IPS DF 6.9 (cell line): Measurements from ENCODE around the gene CARMIL3.
"Not testable (repeated sequence)": the region's sequence is repeated elsewhere in the genome, so short reads cannot be mapped to it uniquely, and the experiment has no call there.

ENCODE experiments used
- DNase-seq: peaks from one replicate; pipeline ENCODE4 v3.0.0-alpha.2; 2013; ENCODE audit warnings: low read depth, low spot score
- H3K27ac ChIP-seq: one replicate; pipeline ENCODE4 v1.5.1; 2013; ENCODE audit warnings: low read length, control low read depth
- H3K27me3 ChIP-seq: 2 replicates; pipeline ENCODE4 v1.6.1; 2013; ENCODE audit warnings: mild to moderate bottlenecking, low read length; ENCODE audit not compliant: control insufficient read depth, insufficient read depth
- H3K36me3 ChIP-seq: 2 replicates; pipeline ENCODE4 v1.6.1; 2013; ENCODE audit warnings: low read length; ENCODE audit not compliant: control insufficient read depth, insufficient read depth
- H3K4me1 ChIP-seq: 2 replicates; pipeline ENCODE4 v1.6.1; 2013; ENCODE audit warnings: low read length; ENCODE audit not compliant: control insufficient read depth, insufficient read depth
- H3K4me3 ChIP-seq: 2 replicates; pipeline ENCODE4 v1.5.1; 2013; ENCODE audit warnings: mild to moderate bottlenecking, low read length
- H3K9me3 ChIP-seq: 2 replicates; pipeline ENCODE4 v1.6.1; 2013; ENCODE audit warnings: low read length, inconsistent platforms; ENCODE audit not compliant: control insufficient read depth, insufficient read depth
- WGBS: extraction: QIAGEN DNeasy Blood & Tissue Kit; methylation state at CpG from one replicate; pipeline ENCODE4 v1.1.7; 2013; ENCODE audit warnings: mixed read lengths, missing lambda C conversion rate; ENCODE audit not compliant: insufficient read length, insufficient coverage; 5-methylcytosine and 5-hydroxymethylcytosine counted together

CARMIL3 gene

GRCh38 chr14:24024939-24025418 is 26.8 kb upstream of the CARMIL3 start:
- H3K4me3 ChIP-seq, DNase-seq, H3K9me3 ChIP-seq, H3K27ac ChIP-seq, H3K4me1 ChIP-seq, H3K36me3 ChIP-seq, H3K27me3 ChIP-seq: not testable (repeated sequence)
- no CpG with 5 or more reads among the region's 3 CpGs for WGBS

DNA sequence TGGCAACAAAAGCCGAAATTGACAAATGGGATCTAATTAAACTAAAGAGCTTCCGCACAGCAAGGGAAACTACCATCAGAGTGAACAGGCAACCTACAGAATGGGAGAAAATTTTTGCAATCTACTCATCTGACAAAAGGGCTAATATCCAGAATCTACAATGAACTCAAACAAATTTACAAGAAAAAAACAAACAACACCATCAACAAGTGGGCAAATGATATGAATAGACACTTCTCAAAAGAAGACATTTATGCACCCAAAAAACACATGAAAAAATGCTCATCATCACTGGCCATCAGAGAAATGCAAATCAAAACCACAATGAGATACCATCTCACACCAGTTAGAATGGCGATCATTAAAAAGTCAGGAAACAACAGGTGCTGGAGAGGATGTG is 22.1 kb upstream of the CARMIL3 start:
- H3K27me3 ChIP-seq, H3K9me3 ChIP-seq, H3K36me3 ChIP-seq, H3K27ac ChIP-seq, H3K4me3 ChIP-seq, H3K4me1 ChIP-seq, DNase-seq: not testable (repeated sequence)
- no CpG with 5 or more reads among the region's 3 CpGs for WGBS

DNA sequence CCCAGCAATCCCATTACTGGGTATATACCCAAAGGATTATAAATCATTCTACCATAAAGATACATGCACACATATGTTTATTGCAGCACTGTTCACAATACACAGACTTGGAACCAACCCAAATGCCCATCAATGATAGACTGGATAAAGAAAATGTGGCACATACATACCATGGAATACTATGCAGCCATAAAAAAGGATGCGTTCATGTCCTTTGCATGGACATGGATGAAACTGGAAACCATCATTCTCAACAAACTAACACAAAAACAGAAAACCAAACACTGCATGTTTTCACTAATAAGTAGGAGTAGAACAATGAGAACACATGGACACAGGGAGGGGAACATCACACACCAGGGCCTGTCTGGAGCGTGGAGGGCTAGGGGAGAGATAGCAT is 20.5 kb upstream of the CARMIL3 start:
- not testable (repeated sequence) for H3K9me3 ChIP-seq, H3K36me3 ChIP-seq, DNase-seq, H3K27me3 ChIP-seq, H3K4me1 ChIP-seq, H3K27ac ChIP-seq, H3K4me3 ChIP-seq
- WGBS = no CpG with 5 or more reads among the region's 2 CpGs

DNA sequence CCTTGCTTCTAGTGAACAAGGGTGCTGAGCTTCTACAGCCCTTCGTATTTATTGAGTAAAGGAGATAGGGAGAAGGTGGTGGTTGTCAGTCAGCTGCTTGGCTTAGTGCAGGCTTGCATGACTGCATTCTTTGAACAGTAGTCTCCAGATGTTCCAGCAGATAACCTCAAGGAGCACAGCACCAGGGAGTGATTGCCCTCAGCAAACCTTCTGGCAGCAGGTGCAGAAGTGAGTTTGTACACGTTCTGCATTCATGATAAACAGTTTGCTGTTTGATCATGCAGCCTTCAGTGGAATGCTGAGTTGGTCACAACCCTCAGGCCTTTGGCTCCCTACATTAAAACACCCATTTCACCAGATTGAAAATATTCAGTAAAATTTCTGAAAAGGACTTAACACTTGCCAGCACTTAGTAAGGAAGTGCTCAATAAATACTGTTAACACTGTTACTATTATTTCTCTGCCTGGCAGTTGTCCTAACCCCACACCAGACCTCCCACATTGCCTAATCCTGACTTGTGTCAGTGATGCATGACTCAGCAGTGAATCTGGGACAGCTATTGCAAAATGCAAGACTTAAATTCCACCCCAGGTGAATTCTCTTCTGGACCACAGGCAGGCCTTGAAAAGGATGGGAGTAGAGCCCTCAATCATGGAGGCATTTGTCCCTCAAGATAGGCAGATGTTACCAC is 18.9 kb upstream of the CARMIL3 start:
- H3K4me1 ChIP-seq = 0 out of 2 replicates have a peak, but pooled peaks cover 3% of the 10 kb centered on the region
- H3K27me3 ChIP-seq = no peaks in the 10 kb centered on the region
- no peaks in the 10 kb centered on the region for H3K36me3 ChIP-seq
- no peak overlapping the region for H3K27ac ChIP-seq
- DNase-seq = no peak
- no peaks in the 10 kb centered on the region for H3K9me3 ChIP-seq
- no peak overlapping the region for H3K4me3 ChIP-seq
- no CpG with 5 or more reads among the region's 2 CpGs for WGBS

DNA sequence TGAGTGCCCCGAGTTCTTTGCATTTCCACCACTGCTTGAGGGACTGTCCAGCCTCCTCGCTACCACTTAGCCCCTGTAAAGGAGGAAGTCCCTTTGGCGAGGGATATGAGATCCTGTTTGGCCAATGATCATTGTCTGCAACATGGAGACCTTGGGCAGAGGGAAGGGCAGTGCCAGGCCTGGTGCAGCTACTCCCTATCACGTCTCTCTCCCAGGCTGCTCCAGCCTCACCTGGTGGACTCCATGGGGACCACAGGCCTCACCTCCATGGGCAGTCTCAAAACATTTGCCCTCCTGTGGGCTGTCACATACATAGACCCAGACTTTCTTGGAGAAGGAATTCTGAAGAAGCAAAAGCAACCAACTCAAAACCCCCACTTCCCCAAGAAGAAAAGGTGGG is 16.0 kb upstream of the CARMIL3 start:
- H3K27ac ChIP-seq = not testable (repeated sequence)
- WGBS = no CpG with 5 or more reads among the region's 4 CpGs

GRCh38 chr14:24036169-24036962 is 15.4 kb upstream of the CARMIL3 start:
- Histone ChIP-seq H3K4me3 (peak overlapping the region; percentile 40; the same call in 1 of the 2 replicates), H3K27ac (no peak overlapping the region), H3K27me3 (no peaks in the 10 kb centered on the region), H3K9me3 (no peaks in the 10 kb centered on the region), H3K4me1 (0 out of 2 replicates have a peak, but pooled peaks cover 3% of the 10 kb centered on the region), H3K36me3 (no peaks in the 10 kb centered on the region)
- no peak for DNase-seq
- WGBS = no CpG with 5 or more reads among the region's 50 CpGs

More for the DNA sequence above, 16.0 kb upstream of the CARMIL3 start:
- H3K9me3 ChIP-seq, H3K4me1 ChIP-seq, H3K36me3 ChIP-seq, H3K27me3 ChIP-seq, DNase-seq: not testable (repeated sequence)
- H3K4me3 ChIP-seq = peak overlapping the region; percentile 40; the same call in 1 of the 2 replicates

DNA sequence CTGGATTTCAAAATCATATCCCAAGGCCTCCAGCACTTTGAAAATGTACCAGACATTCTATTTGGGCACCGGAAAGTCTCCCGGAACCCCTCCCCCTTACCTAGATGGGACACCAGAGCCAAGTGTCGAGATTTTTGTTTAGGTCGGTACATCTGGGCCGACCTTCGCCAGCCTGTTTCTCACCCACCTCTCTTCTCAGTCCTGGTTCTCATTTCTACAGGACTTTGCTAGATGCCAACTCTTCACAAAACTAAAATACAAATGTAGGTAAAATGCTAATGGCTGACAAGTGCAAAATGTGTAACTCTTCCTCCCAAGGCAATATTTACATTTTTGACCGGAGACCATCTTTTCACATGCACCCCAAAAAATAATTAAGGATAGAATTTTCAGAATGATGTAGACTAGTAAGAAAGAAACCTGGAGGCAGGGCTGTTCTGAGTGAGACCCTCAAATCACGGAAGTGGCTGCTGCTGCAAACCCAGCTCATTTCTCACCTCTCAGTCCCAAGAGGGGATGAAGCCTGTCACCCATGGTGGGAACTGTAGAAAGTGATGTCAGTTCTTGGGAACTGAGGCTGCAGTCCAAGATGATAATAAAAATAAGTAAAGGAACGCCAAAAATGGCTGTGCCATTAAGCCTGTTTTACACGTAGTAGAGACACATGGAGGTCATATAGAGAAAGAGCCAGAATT is 14.7 kb upstream of the CARMIL3 start:
- not testable (repeated sequence) for H3K4me1 ChIP-seq, H3K9me3 ChIP-seq, DNase-seq, H3K27me3 ChIP-seq, H3K36me3 ChIP-seq, H3K27ac ChIP-seq, H3K4me3 ChIP-seq
- WGBS = no CpG with 5 or more reads among the region's 10 CpGs

GRCh38 chr14:24037658-24038037 is 14.2 kb upstream of the CARMIL3 start:
- Histone ChIP-seq H3K36me3 (no peaks in the 10 kb centered on the region), H3K27me3 (no peaks in the 10 kb centered on the region), H3K4me3 (no peak overlapping the region), H3K9me3 (no peaks in the 10 kb centered on the region), H3K4me1 (0 out of 2 replicates have a peak, but pooled peaks cover 3% of the 10 kb centered on the region), H3K27ac (no peak overlapping the region)
- WGBS = no CpG with 5 or more reads among the region's 14 CpGs
- no peak for DNase-seq

- Histone ChIP-seq H3K4me1 (0 out of 2 replicates have a peak, but pooled peaks cover 3% of the 10 kb centered on the region), H3K27ac (no peak overlapping the region), H3K27me3 (no peaks in the 10 kb centered on the region), H3K9me3 (no peaks in the 10 kb centered on the region), H3K4me3 (no peak overlapping the region), H3K36me3 (no peaks in the 10 kb centered on the region)
- no peak for DNase-seq
- no CpG with 5 or more reads among the region's 2 CpGs for WGBS
Measured at GRCh38 chr14:24038686-24039085, 13.1 kb upstream of the CARMIL3 start.

DNA sequence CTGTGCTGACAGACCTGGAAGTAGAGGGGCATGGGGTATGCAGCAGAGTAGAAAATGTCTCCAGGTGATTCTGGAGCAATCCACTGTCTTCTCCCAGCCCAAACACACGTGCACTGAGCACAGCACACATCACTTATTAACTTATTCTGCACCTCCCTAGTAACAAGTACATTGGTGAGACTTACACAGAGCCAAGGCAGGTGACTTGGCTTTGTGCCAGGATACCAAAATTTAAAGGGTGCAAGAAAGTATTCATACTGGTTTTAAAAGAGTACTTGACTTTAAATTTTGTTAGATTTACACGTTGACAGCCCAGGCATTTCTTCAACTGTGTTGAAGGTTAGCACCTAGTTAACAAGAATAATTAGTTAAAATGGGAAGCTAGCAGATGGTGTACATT is 11.1 kb upstream of the CARMIL3 start:
- Histone ChIP-seq H3K27ac (no peak overlapping the region), H3K4me1 (0 out of 2 replicates have a peak, but pooled peaks cover 2% of the 10 kb centered on the region), H3K9me3 (no peaks in the 10 kb centered on the region), H3K4me3 (no peak overlapping the region), H3K36me3 (no peaks in the 10 kb centered on the region), H3K27me3 (no peaks in the 10 kb centered on the region)
- no peak for DNase-seq
- WGBS = no CpG with 5 or more reads among the region's 2 CpGs
